Dendritic cell treated with granulocyte-macrophage colony-stimulating factor and Interleukin-4, amounts not matched to agents 40 ng/mL and 50 ng/mL, for 4 days (primary cell): ENCODE results near the gene LTBR.

Source experiments
- H3K27ac Mint-ChIP-seq: one replicate; pipeline ENCODE4 v1.8.0; 2022; ENCODE audit warnings: mild to moderate bottlenecking, mixed read lengths
- H3K27me3 Mint-ChIP-seq: one replicate; pipeline ENCODE4 v1.8.0; 2022; ENCODE audit warnings: mild to moderate bottlenecking, mixed read lengths
- H3K36me3 Mint-ChIP-seq: one replicate; pipeline ENCODE4 v1.8.0; 2022; ENCODE audit warnings: low read depth, mixed read lengths
- H3K4me1 Mint-ChIP-seq: one replicate; pipeline ENCODE4 v1.8.0; 2022; ENCODE audit warnings: low read depth, mixed read lengths
- H3K4me3 Mint-ChIP-seq: one replicate; pipeline ENCODE4 v1.8.0; 2022; ENCODE audit warnings: mild to moderate bottlenecking, moderate library complexity, mixed read lengths
- H3K9me3 Mint-ChIP-seq: one replicate; pipeline ENCODE4 v1.8.0; 2022; ENCODE audit warnings: mixed read lengths
- intact Hi-C: fragments of 100-400 bp; cut with micrococcal nuclease; formaldehyde crosslinking; loops from one replicate; pipeline ENCODE4 v1.15.0; 2022

LTBR gene

DNA sequence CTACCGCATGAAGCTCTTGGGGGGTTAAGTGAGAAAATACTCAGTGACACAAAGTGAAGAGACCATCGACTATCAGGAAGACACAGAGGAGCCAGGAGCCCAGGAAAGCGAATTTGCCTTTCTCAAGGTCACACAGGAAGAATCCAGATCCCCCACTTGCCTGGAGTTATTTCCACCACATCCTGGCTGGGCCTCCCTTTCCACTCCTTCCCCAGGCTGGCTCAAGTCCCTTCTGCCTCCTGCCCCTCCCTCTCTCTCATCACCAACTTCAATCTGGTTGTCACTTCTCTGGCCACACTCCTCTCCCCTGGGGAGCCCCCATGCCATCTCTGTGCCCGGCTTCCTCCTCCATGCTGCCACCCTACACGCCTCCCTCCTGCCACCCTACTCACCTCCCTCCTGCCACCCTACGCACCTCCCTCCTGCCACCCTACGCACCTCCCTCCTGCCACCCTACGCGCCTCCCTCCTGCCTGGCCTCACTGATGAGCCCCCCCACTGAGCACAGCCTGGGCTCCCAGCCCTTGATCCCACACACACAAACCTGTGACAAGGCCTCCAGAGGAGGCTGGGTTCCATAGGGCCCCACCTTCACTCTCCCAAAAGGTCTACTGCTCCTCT is 14.9 kb upstream of the LTBR start:
- peak overlapping the region; percentile 84 for H3K27ac Mint-ChIP-seq

DNA sequence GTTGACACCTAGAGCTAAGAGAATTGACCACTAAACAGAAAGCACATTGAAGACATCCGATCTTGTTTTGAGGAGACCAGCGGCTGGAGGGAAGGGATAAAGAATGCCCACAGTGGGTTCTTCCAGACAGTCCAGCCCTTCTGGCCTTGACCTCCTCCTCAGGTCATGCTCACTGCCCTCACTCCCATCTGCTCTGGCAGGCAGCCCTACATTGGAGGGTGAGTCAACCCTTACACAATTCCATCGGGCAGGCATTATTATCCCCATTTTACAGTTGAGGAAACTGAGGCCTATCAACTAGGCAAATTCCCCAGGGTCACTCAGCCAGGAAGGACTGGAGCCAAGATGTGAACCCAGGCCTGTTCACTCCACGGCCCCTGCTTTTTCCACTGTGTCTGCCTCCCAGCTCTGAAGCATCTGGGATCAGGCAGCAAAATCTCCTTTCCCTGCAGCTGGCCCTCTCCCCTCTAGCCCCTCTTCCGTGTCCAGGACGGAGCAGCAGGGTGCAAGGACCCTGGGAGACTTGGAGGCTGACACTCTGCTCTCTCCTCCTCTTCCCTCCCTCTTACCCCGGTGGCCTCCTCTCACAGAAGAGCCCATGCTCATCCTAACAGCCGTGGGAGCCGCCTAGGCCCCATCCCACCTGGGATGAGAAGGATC is 13.9 kb upstream of the LTBR start:
- H3K27me3 Mint-ChIP-seq: peaks cover under 1% of the 10 kb centered on the region
- no peaks in the 10 kb centered on the region for H3K9me3 Mint-ChIP-seq
- H3K4me1 Mint-ChIP-seq: peaks cover 70% of the 10 kb centered on the region
- no peaks in the 10 kb centered on the region for H3K36me3 Mint-ChIP-seq
- H3K27ac Mint-ChIP-seq: peak overlapping the region; percentile 84
- no peak overlapping the region for H3K4me3 Mint-ChIP-seq
- intact Hi-C loops: no loop called here

More for the DNA sequence above, 14.9 kb upstream of the LTBR start:
- Mint-ChIP-seq H3K4me3 (no peak overlapping the region), H3K27me3 (no peaks in the 10 kb centered on the region), H3K9me3 (no peaks in the 10 kb centered on the region), H3K4me1 (peaks cover 66% of the 10 kb centered on the region), H3K36me3 (no peaks in the 10 kb centered on the region)
- intact Hi-C loops: no loop called here

DNA sequence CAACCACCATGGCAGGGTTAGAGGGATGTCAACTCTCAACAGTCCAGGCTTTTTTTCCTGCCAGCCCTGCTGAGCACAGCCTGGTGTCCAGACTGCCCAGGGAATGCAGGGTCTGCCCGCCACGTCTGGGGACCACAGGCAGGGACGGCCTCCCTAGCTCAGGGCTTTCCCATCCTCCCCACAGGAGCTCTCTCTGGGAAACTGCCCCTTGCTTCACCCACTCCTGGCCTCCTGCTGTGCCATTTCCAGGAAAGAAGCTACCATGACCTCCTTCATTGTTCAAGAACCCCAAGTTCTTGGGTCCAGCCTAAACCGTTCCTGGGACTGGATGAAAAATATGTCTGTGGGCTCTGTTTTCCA is 13.4 kb upstream of the LTBR start:
- intact Hi-C loops: no loop called here
- Mint-ChIP-seq H3K4me1 (peaks cover 75% of the 10 kb centered on the region), H3K9me3 (no peaks in the 10 kb centered on the region), H3K27me3 (peaks cover 2% of the 10 kb centered on the region), H3K36me3 (no peaks in the 10 kb centered on the region), H3K4me3 (no peak overlapping the region), H3K27ac (peak overlapping the region; percentile 84)

DNA sequence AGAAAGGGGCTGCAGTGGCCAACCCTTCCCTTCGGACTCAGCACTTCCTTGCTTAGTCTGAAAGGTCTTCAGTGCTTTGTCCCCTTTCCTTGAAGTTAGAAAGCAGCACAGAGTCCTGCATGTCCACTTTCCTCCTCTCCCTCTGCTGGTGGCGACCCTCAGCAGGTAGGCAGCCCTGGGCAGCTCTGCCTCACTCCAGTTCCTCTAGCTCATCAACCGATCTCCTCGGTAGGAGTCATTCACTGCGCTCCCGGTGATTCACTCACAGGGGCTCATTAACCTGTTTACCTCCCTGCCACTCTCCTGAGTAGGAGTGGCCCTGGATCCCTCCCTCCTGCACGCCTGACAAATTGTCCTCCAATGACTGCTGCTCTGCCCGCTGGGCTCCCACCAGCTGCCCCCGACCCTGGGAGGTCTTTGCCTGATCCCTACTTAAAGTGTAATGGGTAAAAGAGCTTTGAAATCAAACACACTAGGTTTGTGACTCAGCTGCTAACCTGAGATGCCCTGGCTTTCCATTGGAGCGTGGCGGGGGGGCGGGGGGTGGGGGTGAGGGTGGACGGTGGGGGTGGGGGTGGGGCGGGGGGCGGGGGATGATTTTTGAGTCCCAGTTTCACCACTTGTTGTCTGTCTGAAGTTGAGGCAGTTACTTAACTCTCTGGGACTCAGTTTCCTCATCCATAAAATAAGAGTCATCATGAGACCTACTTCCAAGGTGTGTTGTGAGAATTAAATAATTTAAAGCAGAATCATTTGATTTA is 12.8 kb upstream of the LTBR start:
- Mint-ChIP-seq H3K4me3 (no peak overlapping the region), H3K36me3 (no peaks in the 10 kb centered on the region), H3K9me3 (no peaks in the 10 kb centered on the region), H3K27ac (peak overlapping the region; percentile 84), H3K27me3 (peaks cover 2% of the 10 kb centered on the region), H3K4me1 (peaks cover 81% of the 10 kb centered on the region)
- intact Hi-C loops: no loop called here

DNA sequence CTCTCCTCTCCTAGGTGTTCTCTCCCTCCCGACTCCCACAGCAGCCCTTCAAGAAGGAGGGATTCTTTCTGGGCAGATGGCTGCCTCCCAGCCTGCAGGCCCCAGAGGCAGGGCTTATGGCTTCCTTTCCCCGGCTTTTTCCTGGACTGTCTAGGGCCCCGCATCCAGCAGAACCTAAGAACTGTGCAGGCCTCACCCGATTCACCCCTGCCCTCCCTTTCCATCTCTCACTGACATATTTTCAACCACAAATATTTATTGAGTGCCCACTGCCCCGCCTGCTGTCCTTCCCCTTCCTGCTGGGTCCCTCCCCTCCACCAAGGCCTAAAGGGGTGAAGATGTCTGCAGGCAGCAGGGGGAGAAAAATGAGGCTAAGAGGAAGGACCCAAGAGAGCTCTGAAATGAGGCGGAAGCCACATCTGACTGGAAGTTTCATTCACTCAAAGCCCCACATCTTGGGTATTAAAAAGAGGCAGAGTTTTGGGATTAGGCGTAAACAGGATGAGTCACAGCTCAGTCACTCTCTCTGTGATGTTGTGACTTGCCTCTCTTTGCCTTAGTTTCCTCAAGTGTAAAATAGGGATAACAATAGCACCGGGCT is 11.5 kb upstream of the LTBR start:
- intact Hi-C loops: no loop called here
- Mint-ChIP-seq H3K27ac (peak overlapping the region; percentile 79), H3K27me3 (peaks cover 2% of the 10 kb centered on the region), H3K36me3 (no peaks in the 10 kb centered on the region), H3K4me3 (no peak overlapping the region), H3K4me1 (peaks cover 87% of the 10 kb centered on the region), H3K9me3 (no peaks in the 10 kb centered on the region)

DNA sequence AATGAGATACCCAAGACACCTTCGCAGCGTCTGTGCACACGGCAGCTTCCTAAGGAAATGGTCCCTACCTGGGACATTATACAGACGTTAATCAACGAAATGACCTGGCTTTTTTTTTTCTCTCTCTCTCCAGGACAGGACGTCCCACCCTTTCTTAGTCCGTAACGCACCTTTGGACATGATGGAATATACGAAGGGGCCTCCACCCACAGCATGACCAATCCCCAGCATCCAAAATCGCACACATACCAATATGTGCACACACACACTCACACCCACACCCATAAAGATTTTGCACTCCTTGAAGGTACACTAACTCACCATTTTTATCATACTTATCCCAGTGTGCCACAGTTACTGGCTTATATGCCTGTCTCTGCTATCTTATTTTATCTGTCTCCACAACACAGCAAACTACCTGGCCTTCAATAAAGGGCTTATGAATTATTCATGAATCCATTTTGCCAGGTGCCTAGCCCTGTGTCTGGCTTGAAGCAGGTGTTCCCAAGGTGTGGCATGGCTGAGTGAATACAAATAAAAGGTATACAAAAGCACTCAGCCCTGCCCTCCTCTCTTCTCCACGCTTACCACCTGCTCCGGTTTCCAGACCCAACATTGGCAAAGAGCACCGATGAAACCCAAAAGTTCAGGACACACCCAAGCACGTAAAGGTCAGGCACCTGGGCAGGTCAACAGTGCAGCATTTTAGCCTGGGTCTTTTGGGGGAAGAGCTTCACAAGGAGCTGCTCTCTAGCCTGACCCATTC is 10.8 kb upstream of the LTBR start:
- peaks cover 91% of the 10 kb centered on the region for H3K4me1 Mint-ChIP-seq
- no peaks in the 10 kb centered on the region for H3K9me3 Mint-ChIP-seq
- H3K27me3 Mint-ChIP-seq: peaks cover 2% of the 10 kb centered on the region
- H3K36me3 Mint-ChIP-seq: no peaks in the 10 kb centered on the region
- H3K4me3 Mint-ChIP-seq: no peak overlapping the region
- intact Hi-C loops: no loop called here
- H3K27ac Mint-ChIP-seq: peak overlapping the region; percentile 79

DNA sequence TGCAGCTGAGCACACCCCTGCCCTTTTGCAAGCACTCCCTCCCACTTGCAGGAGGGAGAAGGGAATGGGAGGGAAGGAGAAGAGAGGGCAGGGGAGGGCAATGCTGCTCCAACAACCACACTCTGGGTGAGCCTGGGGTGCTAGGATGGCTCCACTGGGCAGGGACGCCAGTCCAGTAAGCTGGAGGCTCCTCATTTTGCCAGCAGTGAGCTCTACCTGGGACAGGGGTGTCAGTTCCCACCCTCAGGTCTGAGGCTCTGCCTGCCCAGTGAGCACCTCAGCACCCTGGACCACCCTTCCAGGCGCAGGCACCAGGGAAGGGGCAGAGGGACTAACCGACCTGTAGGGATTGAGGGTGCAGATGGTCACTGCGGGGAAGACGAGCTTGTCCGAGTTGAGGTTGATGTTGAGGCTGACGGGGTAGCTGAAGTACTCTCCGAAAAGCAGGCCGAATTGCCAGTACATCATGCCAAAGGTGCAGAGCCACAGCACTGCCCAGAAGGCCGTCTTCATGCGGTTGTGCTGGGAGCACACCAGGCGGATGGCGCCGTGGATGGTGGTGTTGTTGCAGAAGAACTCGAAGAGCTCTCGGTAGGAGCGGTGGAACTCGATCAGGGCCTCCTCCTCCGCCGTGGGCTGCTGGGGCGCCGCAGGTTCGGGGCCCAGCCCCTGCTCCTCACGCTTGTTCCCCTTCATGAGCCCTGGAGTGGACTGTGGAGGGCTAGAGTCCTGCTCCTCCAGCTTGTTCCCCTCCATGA is 9.8 kb upstream of the LTBR start:
- intact Hi-C loops: no loop called here

DNA sequence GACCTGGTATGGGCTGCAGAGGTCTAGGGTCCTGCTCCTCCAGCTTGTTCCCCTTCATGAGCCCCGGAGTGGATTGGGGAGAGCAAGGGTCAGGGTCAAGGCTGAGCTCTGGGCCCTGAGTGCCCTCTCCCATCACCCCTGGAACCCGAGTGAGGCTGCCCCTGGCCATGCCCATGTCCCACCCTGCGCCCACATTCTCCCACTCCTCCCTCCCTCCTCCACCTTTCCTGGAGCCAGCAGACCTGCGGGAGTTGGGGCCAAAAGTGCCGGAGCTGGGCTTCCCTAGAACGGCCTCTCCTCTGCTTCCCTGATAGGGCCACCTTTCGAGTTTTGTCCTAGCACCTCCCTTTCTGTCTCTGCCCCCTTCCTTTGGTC is 9.2 kb upstream of the LTBR start:
- H3K4me1 Mint-ChIP-seq: peaks cover 89% of the 10 kb centered on the region
- H3K27ac Mint-ChIP-seq: peak overlapping the region; percentile 72
- peaks cover 2% of the 10 kb centered on the region for H3K27me3 Mint-ChIP-seq
- intact Hi-C loops: loop anchor here (5.0 kb wide), 1 partner anchor 37 kb away; no protein-coding TSS in a partner anchor
- no peak overlapping the region for H3K4me3 Mint-ChIP-seq
- H3K36me3 Mint-ChIP-seq: no peaks in the 10 kb centered on the region
- H3K9me3 Mint-ChIP-seq: no peaks in the 10 kb centered on the region

More for the DNA sequence above, 9.8 kb upstream of the LTBR start:
- Mint-ChIP-seq H3K36me3 (no peaks in the 10 kb centered on the region), H3K27ac (peak overlapping the region; percentile 79), H3K4me1 (peaks cover 91% of the 10 kb centered on the region), H3K9me3 (no peaks in the 10 kb centered on the region), H3K27me3 (peaks cover 2% of the 10 kb centered on the region), H3K4me3 (no peak overlapping the region)

DNA sequence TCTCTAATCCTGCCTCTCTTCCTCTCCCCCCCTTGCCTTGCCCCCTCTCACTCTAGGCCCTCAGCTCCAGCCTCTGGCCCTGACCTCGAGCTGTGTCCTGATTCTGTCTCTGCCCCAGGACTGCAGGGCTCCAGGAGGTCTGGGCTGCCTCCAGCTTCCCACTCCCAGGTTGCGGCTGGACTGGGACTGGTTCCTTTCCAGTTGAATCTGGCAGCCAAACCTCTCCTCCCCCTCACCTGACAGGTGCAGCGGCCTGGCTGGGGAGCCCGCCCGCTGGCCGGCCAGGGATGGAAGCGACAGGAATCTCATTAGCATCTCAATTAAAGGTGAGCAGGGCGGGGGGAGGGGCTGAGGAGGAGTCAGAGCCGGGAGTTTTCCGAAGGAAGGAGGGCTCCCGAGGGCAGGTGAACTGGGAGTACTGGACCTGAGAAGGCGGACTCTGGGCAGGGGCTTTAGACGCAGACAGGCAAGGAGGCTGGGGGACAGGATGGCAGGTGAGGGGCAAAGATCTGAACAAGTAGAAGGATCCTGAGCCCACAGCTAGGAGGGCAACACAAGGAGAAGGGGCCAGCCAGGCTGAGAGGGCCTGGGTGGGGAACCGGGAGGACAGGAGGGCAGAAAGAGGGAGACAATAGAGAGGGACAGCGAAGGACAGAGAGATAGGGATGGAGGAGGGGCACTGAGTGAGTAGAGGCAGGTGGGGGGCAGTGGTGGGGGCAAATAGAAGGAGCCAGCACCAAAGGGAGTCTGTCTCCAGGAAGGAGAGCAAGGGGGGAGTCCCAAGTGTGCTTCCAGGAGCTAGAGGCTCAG is 8.5 kb upstream of the LTBR start, which contains the start of gene SCNN1A:
Gene SCNN1A (minus strand): TSS at position 295 of the 810 bp plus-strand sequence. CDS start 780 bp downstream, outside the sequence.
- Mint-ChIP-seq H3K27ac (peak within 1 kb of the TSS; percentile 72), H3K4me1 (peaks cover 89% of the 10 kb centered on the region), H3K9me3 (no peaks in the 10 kb centered on the region), H3K36me3 (no peaks in the 10 kb centered on the region), H3K27me3 (peaks cover 2% of the 10 kb centered on the region), H3K4me3 (no peak within 1 kb of the TSS)
- intact Hi-C loops: loop anchor here (5.0 kb wide), 1 partner anchor 38 kb away; no protein-coding TSS in a partner anchor

DNA sequence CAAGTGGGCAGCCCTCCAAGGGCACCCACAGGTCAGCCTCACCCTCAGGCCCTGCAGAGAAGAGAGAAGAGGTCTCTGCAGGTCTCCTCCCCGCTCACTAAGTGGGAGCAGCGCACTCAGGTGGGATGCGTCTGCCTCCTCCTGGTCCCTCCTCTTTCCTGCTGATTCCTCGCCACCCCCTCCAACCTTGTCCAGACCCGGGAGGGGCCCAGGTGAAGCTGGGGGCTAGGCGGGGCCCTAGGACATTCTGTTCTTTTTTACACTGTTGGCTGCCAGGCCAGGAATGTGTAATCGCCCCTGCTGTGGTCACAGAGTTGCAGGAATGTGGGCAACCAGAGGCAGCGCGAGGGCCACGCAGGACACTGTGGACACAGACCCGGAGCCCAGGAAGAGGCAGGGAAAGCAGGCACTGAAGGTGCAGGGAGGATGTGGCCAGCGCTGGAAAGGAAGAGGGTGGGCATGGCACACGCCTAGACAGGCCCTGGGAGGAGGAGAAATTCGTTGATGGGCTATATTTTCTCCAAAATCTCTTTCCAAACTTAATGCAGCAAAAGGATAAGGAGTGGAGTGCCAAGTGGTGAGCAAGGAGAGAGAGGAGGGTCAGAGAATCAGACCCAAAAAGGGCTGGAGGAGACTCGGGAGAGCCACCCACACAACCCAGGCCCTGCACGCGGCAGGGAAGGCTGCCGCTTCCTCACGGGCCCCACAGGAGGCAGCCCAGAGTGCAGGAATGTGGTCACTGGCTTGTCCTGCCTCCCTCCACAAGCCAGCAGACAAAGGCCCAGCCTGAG is 7.7 kb upstream of the LTBR start:
- H3K27ac Mint-ChIP-seq: peak overlapping the region; percentile 72
- H3K36me3 Mint-ChIP-seq: no peaks in the 10 kb centered on the region
- peaks cover 2% of the 10 kb centered on the region for H3K27me3 Mint-ChIP-seq
- no peaks in the 10 kb centered on the region for H3K9me3 Mint-ChIP-seq
- intact Hi-C loops: loop anchor here (5.0 kb wide), 1 partner anchor 39 kb away; no protein-coding TSS in a partner anchor
- H3K4me3 Mint-ChIP-seq: peak overlapping the region; percentile 36
- H3K4me1 Mint-ChIP-seq: peaks cover 89% of the 10 kb centered on the region

DNA sequence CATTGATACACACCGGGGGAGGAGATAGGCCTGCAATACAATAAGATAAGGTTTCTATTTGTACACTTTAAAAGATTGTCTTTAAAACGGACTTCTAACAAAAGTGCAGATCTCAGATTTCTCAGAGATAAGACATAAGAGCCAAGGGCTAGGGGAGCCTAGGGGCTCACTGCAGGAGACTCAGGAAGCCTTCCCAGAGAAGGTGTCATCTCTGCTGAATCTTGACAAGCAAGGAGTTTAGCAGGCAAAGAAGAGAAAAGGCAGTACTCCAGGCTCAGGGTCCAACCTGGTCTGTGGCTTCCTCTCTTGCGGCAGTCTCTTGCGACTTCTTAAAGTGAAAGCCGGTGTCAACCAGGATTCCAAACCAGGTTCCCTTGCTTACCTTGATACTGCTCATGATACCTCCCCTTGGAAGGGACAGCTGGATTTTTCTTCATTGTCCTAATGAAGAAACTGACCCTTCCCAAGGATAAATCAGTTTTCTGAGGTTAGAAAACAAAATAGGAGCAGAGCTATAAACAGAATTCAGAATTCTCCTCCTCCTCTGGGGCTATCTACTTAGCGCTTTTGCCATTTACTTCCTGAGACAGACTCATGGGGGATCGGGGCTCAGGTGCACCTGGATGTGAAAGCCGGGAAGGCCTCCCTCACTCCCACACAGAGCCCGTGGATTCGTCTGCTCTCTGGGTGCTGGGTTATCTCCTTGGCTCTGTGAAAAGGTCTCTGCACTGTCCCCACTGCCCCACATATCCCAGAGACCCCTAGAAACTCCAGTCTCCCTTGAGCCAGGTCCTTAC is 6.9 kb upstream of the LTBR start:
- Mint-ChIP-seq H3K4me1 (peaks cover 94% of the 10 kb centered on the region), H3K36me3 (no peaks in the 10 kb centered on the region), H3K27ac (peak overlapping the region; percentile 86), H3K4me3 (peak overlapping the region; percentile 36), H3K9me3 (no peaks in the 10 kb centered on the region), H3K27me3 (peaks cover 2% of the 10 kb centered on the region)
- intact Hi-C loops: loop anchor here (5.0 kb wide), 1 partner anchor 40 kb away; no protein-coding TSS in a partner anchor
